Kidney epithelial cell (primary cell): Measurements from ENCODE around the gene INPP5A. TPM values are rescaled to one million over a fixed set of nuclear protein-coding genes. Genes with fewer than 3 reads are reported as not detected.

Source experiments
- DNase-seq: peaks from one replicate; pipeline ENCODE4 v3.0.0-alpha.2; 2010; ENCODE audit warnings: low read depth
- H3K27me3 ChIP-seq: 2 replicates; pipeline ENCODE4 v1.6.0; 2011; ENCODE audit warnings: low read length; ENCODE audit not compliant: control insufficient read depth, insufficient read depth
- H3K36me3 ChIP-seq: 2 replicates; pipeline ENCODE4 v1.5.1; 2011; ENCODE audit warnings: low read length; ENCODE audit not compliant: control insufficient read depth, insufficient read depth
- H3K4me3 ChIP-seq: 2 replicates; pipeline ENCODE4 v1.5.1; 2011; ENCODE audit warnings: low read depth, mild to moderate bottlenecking, control low read depth, low read length
- total RNA-seq: library from RNA; depleted of rRNA; stranded (reverse); fragments of >200 nt; gene quantifications from 2 replicates; pipeline ENCODE4 v1.2.3, GENCODE V29; 2015
- TF ChIP-seq, protein P1 (sequence below): IDR thresholded peaks from 2 replicates; pipeline ENCODE4 v1.5.1; 2011; ENCODE audit warnings: mild to moderate bottlenecking, moderate library complexity, low read length, control low read depth, inconsistent platforms; ENCODE audit not compliant: insufficient read depth, poor library complexity, severe bottlenecking

INPP5A gene
- total RNA-seq, 1 donor from 2014 or later, result 45.1 TPM

DNA sequence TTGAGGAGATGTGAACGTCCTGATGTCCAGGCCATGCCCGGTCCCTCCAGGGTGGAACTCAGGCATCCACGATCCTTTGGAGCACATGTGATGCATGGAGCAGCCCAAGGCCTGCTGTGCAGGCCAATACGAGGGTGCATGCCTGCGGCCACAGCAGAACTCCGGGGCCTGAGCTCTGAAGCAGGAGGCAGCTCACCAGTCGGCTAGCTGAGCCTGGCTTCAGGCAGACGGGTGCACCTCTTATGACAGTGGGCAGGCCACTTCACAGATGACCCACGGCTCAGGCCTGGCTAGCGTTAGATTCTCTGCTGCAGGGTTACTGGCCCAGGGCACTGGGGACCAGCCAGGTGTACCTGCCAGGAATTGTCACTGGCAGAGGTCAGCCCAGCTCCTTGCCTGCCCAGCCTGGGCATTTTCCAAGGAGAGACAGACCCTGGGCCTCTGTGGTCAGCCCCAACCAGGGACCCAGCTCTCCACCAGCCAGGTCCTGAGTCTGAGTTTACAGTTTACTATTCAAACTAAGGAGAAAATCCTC lies 29.6 kb upstream of the INPP5A start:
- no peak for DNase-seq
- TF ChIP-seq, protein P1, sequence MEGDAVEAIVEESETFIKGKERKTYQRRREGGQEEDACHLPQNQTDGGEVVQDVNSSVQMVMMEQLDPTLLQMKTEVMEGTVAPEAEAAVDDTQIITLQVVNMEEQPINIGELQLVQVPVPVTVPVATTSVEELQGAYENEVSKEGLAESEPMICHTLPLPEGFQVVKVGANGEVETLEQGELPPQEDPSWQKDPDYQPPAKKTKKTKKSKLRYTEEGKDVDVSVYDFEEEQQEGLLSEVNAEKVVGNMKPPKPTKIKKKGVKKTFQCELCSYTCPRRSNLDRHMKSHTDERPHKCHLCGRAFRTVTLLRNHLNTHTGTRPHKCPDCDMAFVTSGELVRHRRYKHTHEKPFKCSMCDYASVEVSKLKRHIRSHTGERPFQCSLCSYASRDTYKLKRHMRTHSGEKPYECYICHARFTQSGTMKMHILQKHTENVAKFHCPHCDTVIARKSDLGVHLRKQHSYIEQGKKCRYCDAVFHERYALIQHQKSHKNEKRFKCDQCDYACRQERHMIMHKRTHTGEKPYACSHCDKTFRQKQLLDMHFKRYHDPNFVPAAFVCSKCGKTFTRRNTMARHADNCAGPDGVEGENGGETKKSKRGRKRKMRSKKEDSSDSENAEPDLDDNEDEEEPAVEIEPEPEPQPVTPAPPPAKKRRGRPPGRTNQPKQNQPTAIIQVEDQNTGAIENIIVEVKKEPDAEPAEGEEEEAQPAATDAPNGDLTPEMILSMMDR, result no peak
- Histone ChIP-seq H3K4me3 (no peak overlapping the region), H3K27me3 (peaks cover 8% of the 10 kb centered on the region), H3K36me3 (no peaks in the 10 kb centered on the region)

DNA sequence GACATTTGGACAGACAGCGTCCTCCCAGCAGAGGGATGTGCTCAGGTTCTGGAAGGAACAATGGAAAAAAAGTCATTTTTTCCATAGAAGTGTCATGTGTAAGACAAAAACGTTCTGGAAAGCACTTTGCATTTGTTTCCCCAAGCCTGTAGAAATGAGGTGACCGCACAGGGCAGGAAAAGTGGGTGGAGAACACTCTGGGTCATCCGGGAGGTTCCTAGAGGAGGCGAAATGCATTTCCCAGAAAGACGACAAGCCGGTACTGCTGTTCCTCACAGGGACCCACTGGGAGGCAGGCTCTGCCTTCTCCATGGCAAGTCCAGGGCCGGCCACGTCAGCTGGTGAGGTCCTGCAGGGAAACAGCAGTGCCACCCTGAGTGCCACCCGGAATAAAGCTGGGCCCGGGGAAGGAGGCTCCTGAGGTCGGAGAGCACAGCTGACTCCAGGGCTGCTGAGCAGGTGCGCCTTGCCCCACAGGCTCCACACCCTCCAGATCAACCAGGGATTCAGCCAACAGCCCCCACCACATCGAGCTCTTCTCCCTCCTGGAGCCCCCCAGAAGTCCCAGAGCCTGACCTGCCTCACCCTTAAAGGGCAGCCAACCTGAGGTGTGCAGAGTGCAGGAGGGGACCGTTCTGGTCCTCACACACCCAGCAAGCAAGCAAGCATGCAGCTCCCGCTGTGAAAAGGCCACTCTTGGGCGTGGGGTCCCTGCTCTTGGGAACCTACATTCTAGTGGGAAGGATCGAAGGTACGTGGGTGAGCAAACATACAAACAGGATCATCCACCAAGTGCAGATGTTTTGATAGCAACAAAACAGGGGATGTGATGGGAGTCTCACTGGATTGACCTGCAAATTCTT lies 28.8 kb upstream of the INPP5A start:
- TF ChIP-seq, protein P1, result no peak

DNA sequence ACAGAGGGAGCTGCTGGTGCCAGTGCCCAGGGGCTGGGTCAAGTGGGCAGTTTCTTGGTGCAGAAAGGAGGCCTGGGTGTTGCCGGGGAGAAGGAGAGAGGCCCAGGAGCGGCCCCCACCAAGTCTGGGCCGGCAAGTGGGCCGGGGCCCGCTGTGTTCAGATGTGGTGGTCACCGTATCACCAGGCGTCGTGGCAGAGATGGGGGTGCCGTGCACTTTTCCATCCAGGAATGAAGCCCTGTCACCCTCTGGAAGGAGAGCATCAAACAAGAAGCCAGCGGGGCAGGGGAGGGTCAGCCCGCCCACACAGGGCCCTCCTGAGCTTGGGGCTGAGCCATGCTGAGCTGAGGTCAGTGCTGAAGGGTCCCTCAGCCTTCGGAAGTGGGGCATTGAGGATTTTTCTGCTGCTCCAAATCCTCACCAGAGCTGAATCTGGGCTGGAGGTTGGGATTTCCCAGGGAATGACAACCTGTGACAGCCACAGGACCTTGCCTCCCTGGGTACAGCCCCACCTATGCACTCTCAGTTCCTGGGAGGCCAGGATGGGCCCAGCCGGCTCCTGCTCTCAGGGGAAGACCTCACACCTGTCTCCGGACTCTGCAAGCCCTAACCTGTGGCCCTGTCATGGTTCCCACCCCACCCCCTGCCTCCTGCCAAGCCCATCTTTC lies 27.9 kb upstream of the INPP5A start:
- DNase-seq, result no peak
- Histone ChIP-seq H3K27me3 (peaks cover 2% of the 10 kb centered on the region), H3K4me3 (no peak overlapping the region), H3K36me3 (no peaks in the 10 kb centered on the region)
- TF ChIP-seq, protein P1, result no peak

More for the DNA sequence above, 28.8 kb upstream of the INPP5A start:
- no peak for DNase-seq
- H3K4me3 ChIP-seq, result no peak overlapping the region
- H3K36me3 ChIP-seq, result no peaks in the 10 kb centered on the region
- H3K27me3 ChIP-seq, result peaks cover 4% of the 10 kb centered on the region

DNA sequence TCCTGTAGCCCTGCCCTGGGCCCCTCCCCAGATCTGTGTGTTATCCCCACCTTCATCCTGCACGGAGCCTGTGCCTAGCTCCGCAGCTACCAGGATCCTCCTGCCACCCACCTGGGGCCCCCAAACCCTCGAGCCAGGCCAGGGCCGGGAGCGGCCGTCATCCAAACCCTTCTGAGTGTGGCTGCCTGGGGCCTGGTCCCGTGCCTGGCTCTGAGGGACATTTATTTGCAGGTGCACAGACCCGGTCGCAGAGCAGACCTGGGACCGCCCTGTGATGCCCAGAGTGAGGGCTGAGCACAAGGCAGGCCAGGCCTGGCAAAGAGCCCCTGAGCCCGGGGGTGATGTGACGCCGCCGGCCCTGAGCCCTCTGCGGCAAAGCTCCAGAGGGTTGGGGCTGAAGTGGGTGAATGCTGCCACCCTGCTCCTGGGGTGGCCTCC lies 27.4 kb upstream of the INPP5A start:
- TF ChIP-seq, protein P1, result no peak
- no peak overlapping the region for H3K4me3 ChIP-seq
- peaks cover 2% of the 10 kb centered on the region for H3K27me3 ChIP-seq
- no peak for DNase-seq
- H3K36me3 ChIP-seq, result no peaks in the 10 kb centered on the region

DNA sequence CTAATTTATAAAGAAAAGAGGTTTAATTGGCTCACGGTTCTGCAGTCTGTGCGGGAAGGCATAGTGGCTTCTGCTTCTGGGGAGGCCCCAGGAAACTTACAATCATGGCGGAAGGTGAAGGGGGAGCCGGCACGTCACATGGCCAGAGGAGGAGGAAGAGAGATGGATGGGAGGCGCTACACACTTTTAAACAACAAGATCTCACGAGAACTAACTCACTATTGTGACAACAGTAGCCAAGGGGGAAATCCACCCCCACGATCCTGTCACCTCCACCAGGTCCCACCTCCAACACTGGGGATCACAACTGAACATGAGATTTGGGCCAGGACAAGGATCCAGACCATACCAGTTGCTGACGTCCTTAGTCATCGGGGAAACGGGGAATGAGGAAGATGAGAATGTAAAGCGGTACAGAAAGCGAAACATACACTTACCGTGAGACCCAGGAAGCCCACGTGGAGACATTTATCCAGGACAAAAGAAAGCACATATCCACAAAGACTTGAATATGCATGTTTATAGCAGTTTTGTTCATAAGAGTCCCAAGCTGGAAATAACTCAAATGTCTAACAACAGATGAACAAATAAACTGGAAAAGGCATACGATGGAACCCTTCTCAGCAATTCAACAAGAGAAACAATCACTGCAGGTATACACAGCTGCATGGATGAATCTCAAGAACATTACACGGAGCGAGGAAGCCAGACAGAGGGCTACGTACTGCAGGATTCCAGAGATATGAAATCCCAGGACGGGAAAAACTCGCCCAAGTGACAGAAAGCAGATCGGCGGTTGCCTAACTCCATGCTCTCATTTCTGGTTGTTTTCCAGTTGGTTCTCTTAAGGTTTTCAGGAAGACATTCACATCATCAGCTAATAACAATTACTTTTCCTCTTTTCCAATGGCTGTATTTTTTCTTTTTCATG lies 26.2 kb upstream of the INPP5A start:
- TF ChIP-seq, protein P1, result no peak
- no peak overlapping the region for H3K4me3 ChIP-seq
- no peaks in the 10 kb centered on the region for H3K36me3 ChIP-seq
- no peak for DNase-seq
- peaks cover 2% of the 10 kb centered on the region for H3K27me3 ChIP-seq
